GM19438 (cell line): ENCODE data around the gene TMPRSS6.
A peak's percentile ranks its signal among the peaks of the same experiment; 100 is the strongest.

Experiments used
- ATAC-seq: cut with Tn5 transposase; IDR thresholded peaks from one replicate; pipeline ENCODE4 v1.9.1; 2021; ENCODE audit warnings: low read depth; ENCODE audit not compliant: unreplicated experiment

Gene TMPRSS6

GRCh38 chr22:37032535-37033460 lies 76.7 kb downstream of the TMPRSS6 start:
- no peak for ATAC-seq

- ATAC-seq, result no peak
Observed at GRCh38 chr22:37032134-37032534, 77.4 kb downstream of the TMPRSS6 start.

GRCh38 chr22:37030560-37031281 lies 78.8 kb downstream of the TMPRSS6 start:
- ATAC-seq, result no peak

GRCh38 chr22:37028692-37029674 lies 80.5 kb downstream of the TMPRSS6 start:
- ATAC-seq, result no peak

GRCh38 chr22:37027556-37027955 lies 82.0 kb downstream of the TMPRSS6 start:
- no peak for ATAC-seq

- ATAC-seq, result no peak
Observed at GRCh38 chr22:37026325-37026724, 83.2 kb downstream of the TMPRSS6 start.

GRCh38 chr22:37025500-37026070 lies 83.9 kb downstream of the TMPRSS6 start:
- ATAC-seq, result no peak

GRCh38 chr22:37024339-37025157 lies 85.0 kb downstream of the TMPRSS6 start:
- ATAC-seq, result no peak

GRCh38 chr22:37023743-37024338 lies 85.7 kb downstream of the TMPRSS6 start:
- ATAC-seq, result no peak

GRCh38 chr22:37022483-37023337 lies 86.8 kb downstream of the TMPRSS6 start:
- ATAC-seq, result no peak

GRCh38 chr22:37021710-37022482 lies 87.6 kb downstream of the TMPRSS6 start:
- ATAC-seq, result no peak

GRCh38 chr22:37021041-37021440 lies 88.5 kb downstream of the TMPRSS6 start:
- ATAC-seq, result no peak

GRCh38 chr22:37020192-37020479 lies 89.4 kb downstream of the TMPRSS6 start:
- ATAC-seq, result no peak

- ATAC-seq, result peak; percentile 62
Observed at GRCh38 chr22:37019309-37020191, 90.0 kb downstream of the TMPRSS6 start, which contains the start of the genes MPST and TST. Gene MPST (plus strand): TSS chr22:37019742. CDS start chr22:37019837, 95 bp downstream. Gene TST (minus strand): TSS chr22:37019447. CDS start chr22:37018732, 715 bp downstream.

GRCh38 chr22:37018815-37019308 lies 90.7 kb downstream of the TMPRSS6 start:
- peak; percentile 33 for ATAC-seq
